Hepatocyte (in vitro differentiated cells): ENCODE data around the gene KIAA1755. TPM values are rescaled to one million over a fixed set of nuclear protein-coding genes. Genes with fewer than 3 reads are reported as not detected.

Source experiments
- DNase-seq: peaks from one replicate; pipeline ENCODE4 v3.0.0-alpha.2; 2016; ENCODE audit warnings: low spot score
- H2AFZ ChIP-seq: fragments of 200-600 bp; sonication (generic); 2 replicates; pipeline ENCODE4 v1.6.0; 2016; ENCODE audit warnings: antibody characterized with exemption, mild to moderate bottlenecking
- H3K27ac ChIP-seq: fragments of 200-600 bp; sonication (generic); 2 replicates; pipeline ENCODE4 v1.5.1; 2016; ENCODE audit warnings: mild to moderate bottlenecking
- H3K27me3 ChIP-seq: fragments of 200-600 bp; sonication (generic); 2 replicates; pipeline ENCODE4 v1.6.1; 2016
- H3K36me3 ChIP-seq: fragments of 200-600 bp; sonication (generic); replicated peaks from 2 replicates; pipeline ENCODE4 v1.5.1; 2016; ENCODE audit warnings: low read depth; ENCODE audit not compliant: insufficient read depth
- H3K4me1 ChIP-seq: fragments of 200-600 bp; sonication (generic); 2 replicates; pipeline ENCODE4 v1.5.1; 2016; ENCODE audit warnings: mild to moderate bottlenecking, moderate library complexity; ENCODE audit not compliant: insufficient read depth
- H3K4me2 ChIP-seq: fragments of 200-600 bp; sonication (generic); 2 replicates; pipeline ENCODE4 v1.6.0; 2016
- H3K4me3 ChIP-seq: fragments of 200-600 bp; sonication (generic); 2 replicates; pipeline ENCODE4 v1.5.1; 2016; ENCODE audit warnings: mild to moderate bottlenecking
- H3K79me2 ChIP-seq: fragments of 200-600 bp; sonication (generic); 2 replicates; pipeline ENCODE4 v1.6.0; 2017; ENCODE audit warnings: mild to moderate bottlenecking
- H3K9me2 ChIP-seq: fragments of 200-600 bp; sonication (generic); replicated peaks from 2 replicates; pipeline ENCODE4 v1.6.0; 2017; ENCODE audit warnings: mild to moderate bottlenecking; ENCODE audit not compliant: insufficient read depth
- H3K9me3 ChIP-seq: fragments of 200-600 bp; sonication (generic); 2 replicates; pipeline ENCODE4 v1.5.1; 2016; ENCODE audit warnings: low read depth, mild to moderate bottlenecking
- H4K20me1 ChIP-seq: fragments of 200-600 bp; sonication (generic); 2 replicates; pipeline ENCODE4 v1.6.0; 2016; ENCODE audit warnings: mild to moderate bottlenecking; ENCODE audit not compliant: insufficient read depth, poor library complexity, severe bottlenecking
- CTCF ChIP-seq: fragments of 200-600 bp; sonication (generic); IDR thresholded peaks from 2 replicates; pipeline ENCODE4 v1.5.1; 2016; ENCODE audit warnings: antibody characterized with exemption, mild to moderate bottlenecking; ENCODE audit not compliant: poor library complexity
- EZH2 ChIP-seq: fragments of 200-600 bp; sonication (generic); IDR thresholded peaks from 2 replicates; pipeline ENCODE4 v1.6.1; 2016; ENCODE audit warnings: antibody characterized with exemption, mild to moderate bottlenecking, borderline replicate concordance
- EZH2phosphoT487 ChIP-seq: fragments of 200-600 bp; sonication (generic); IDR thresholded peaks from one replicate; pipeline ENCODE4 v1.6.1; 2018; ENCODE audit warnings: antibody characterized with exemption, mild to moderate bottlenecking, low read depth, moderate library complexity; ENCODE audit not compliant: unreplicated experiment, severe bottlenecking
- WGBS: methylation state at CpG from one replicate; pipeline ENCODE4 v1.1.6; 2016; ENCODE audit warnings: low lambda C conversion rate; ENCODE audit errors: missing lambda C conversion rate; 5-methylcytosine and 5-hydroxymethylcytosine counted together
- polyA plus RNA-seq: library from polyadenylated mRNA; unstranded; fragments of >200 nt; fragmentation: Nextera tagmentation; extraction: Ambion mirVana; gene quantifications from 2 replicates; pipeline ENCODE4 v1.2.1, GENCODE V29; 2016
- total RNA-seq: library from RNA; depleted of rRNA; stranded (reverse); fragments of >200 nt; gene quantifications from 2 replicates; pipeline ENCODE4 v1.2.3, GENCODE V29; 2014

The KIAA1755 gene
- total and polyA plus RNA-seq, 2 experiments from 2014 or later = 1.6 to 3.4 TPM

- Histone ChIP-seq H3K4me3 (no peak overlapping the region), H2AFZ (no peak overlapping the region), H4K20me1 (no peaks in the 10 kb centered on the region), H3K4me2 (no peak overlapping the region), H3K79me2 (no peaks in the 10 kb centered on the region), H3K27ac (peak overlapping the region; percentile 86), H3K9me2 (no peaks in the 10 kb centered on the region), H3K4me1 (peaks cover 46% of the 10 kb centered on the region), H3K9me3 (no peaks in the 10 kb centered on the region), H3K27me3 (no peaks in the 10 kb centered on the region), H3K36me3 (no peaks in the 10 kb centered on the region)
- 44% methylated on average over 4 of the region's 4 CpGs for WGBS
- peak; percentile 32 for TF ChIP-seq CTCF
- no peak for TF ChIP-seq EZH2
- TF ChIP-seq EZH2phosphoT487 = no peak
- DNase-seq = no peak
Measured at GRCh38 chr20:38172408-38172807, 88.1 kb downstream of the KIAA1755 start.

GRCh38 chr20:38171675-38172043 is 88.9 kb downstream of the KIAA1755 start:
- Histone ChIP-seq H3K36me3 (no peaks in the 10 kb centered on the region), H4K20me1 (no peaks in the 10 kb centered on the region), H3K9me2 (no peaks in the 10 kb centered on the region), H2AFZ (no peak overlapping the region), H3K9me3 (no peaks in the 10 kb centered on the region), H3K27me3 (no peaks in the 10 kb centered on the region), H3K79me2 (no peaks in the 10 kb centered on the region), H3K4me1 (peaks cover 51% of the 10 kb centered on the region), H3K27ac (peak overlapping the region; percentile 86), H3K4me3 (no peak overlapping the region), H3K4me2 (no peak overlapping the region)
- 79% methylated on average over 4 of the region's 4 CpGs for WGBS
- DNase-seq = no peak
- no peak for TF ChIP-seq EZH2
- no peak for TF ChIP-seq EZH2phosphoT487
- TF ChIP-seq CTCF = no peak

- no peaks in the 10 kb centered on the region for H3K79me2 ChIP-seq
- H3K4me1 ChIP-seq = peaks cover 57% of the 10 kb centered on the region
- no peak overlapping the region for H3K4me2 ChIP-seq
- no peaks in the 10 kb centered on the region for H3K9me3 ChIP-seq
- H3K9me2 ChIP-seq = no peaks in the 10 kb centered on the region
- no peak for DNase-seq
- no peaks in the 10 kb centered on the region for H3K27me3 ChIP-seq
- no peaks in the 10 kb centered on the region for H3K36me3 ChIP-seq
- H3K27ac ChIP-seq = peak overlapping the region; percentile 86
- H4K20me1 ChIP-seq = no peaks in the 10 kb centered on the region
- WGBS = 47% methylated on average over 11 of the region's 11 CpGs
- no peak overlapping the region for H3K4me3 ChIP-seq
- no peak for TF ChIP-seq EZH2phosphoT487
- TF ChIP-seq EZH2 = no peak
- no peak for TF ChIP-seq CTCF
- H2AFZ ChIP-seq = no peak overlapping the region
Measured at GRCh38 chr20:38170826-38171674, 89.5 kb downstream of the KIAA1755 start.
